Astrocyte (in vitro differentiated cells and primary cell): ENCODE results near the gene CCS.

Experiments used
- CTCF ChIP-seq: IDR thresholded peaks from 2 replicates; pipeline ENCODE4 v1.5.1; 2011; ENCODE audit warnings: low read depth, mild to moderate bottlenecking, inconsistent platforms, low read length, moderate library complexity; ENCODE audit not compliant: insufficient read depth
- EZH2 ChIP-seq: IDR thresholded peaks from 2 replicates; pipeline ENCODE4 v1.6.1; 2012; ENCODE audit warnings: mild to moderate bottlenecking, low read length, inconsistent platforms; ENCODE audit not compliant: insufficient read depth

GRCh38 chr11:66631883-66632282, 38.9 kb downstream of the CCS start:
- TF ChIP-seq CTCF, result no peak
- TF ChIP-seq EZH2, result no peak
